OCI-LY7 (cell line): ENCODE measurements around the gene COL18A1. TPM values are rescaled to one million over a fixed set of nuclear protein-coding genes. Genes with fewer than 3 reads are reported as not detected.

Experiments used
- BruUV-seq: library from RNA; stranded (reverse); fragments of 400-500 nt; replicated peaks from 2 replicates; lab custom pipeline; 2021; lab: Mats Ljungman, UMichigan
- CTCF ChIA-PET: fragments of 300-600 bp; sonication (Branson Sonifier 250); formaldehyde crosslinking; loops from one replicate; lab custom pipeline; 2022; ENCODE audit warnings: antibody characterized with exemption; ENCODE audit not compliant: unreplicated experiment; lab: Charles Lee
- POLR2A ChIA-PET: fragments of 300-600 bp; sonication (Branson Sonifier 250); formaldehyde crosslinking; loops from one replicate; lab custom pipeline; 2022; ENCODE audit warnings: antibody characterized with exemption; lab: Charles Lee
- DNase-seq: peaks from one replicate; pipeline ENCODE4 v3.0.0-alpha.2; 2015; ENCODE audit warnings: low spot score
- H2AFZ ChIP-seq: fragments of 200-600 bp; sonication (generic), shearing (Covaris generic); 2 replicates; pipeline ENCODE4 v1.6.1; 2014; ENCODE audit warnings: mild to moderate bottlenecking, antibody characterized with exemption, low read length, moderate library complexity
- H3K27ac ChIP-seq: fragments of 200-600 bp; sonication (generic); 2 replicates; pipeline ENCODE4 v1.5.1; 2014; ENCODE audit warnings: mixed run types, low read depth, mild to moderate bottlenecking, moderate library complexity, low read length, inconsistent platforms; ENCODE audit not compliant: poor library complexity, severe bottlenecking
- H3K36me3 ChIP-seq: fragments of 200-600 bp; sonication (generic); 2 replicates; pipeline ENCODE4 v1.6.1; 2014; ENCODE audit warnings: mild to moderate bottlenecking, antibody characterized with exemption, low read length, moderate library complexity, mixed read lengths; ENCODE audit not compliant: insufficient read depth
- H3K4me1 ChIP-seq: fragments of 200-600 bp; sonication (generic); 2 replicates; pipeline ENCODE4 v1.5.1; 2014; ENCODE audit warnings: mild to moderate bottlenecking, low read length; ENCODE audit not compliant: insufficient read depth, poor library complexity, severe bottlenecking
- H3K4me2 ChIP-seq: fragments of 200-600 bp; sonication (generic); 2 replicates; pipeline ENCODE4 v1.6.1; 2014; ENCODE audit warnings: mild to moderate bottlenecking, low read length
- H3K4me3 ChIP-seq: fragments of 200-600 bp; sonication (generic); 2 replicates; pipeline ENCODE4 v1.5.1; 2014; ENCODE audit warnings: mild to moderate bottlenecking, low read depth, low read length; ENCODE audit not compliant: poor library complexity, severe bottlenecking
- H3K79me2 ChIP-seq: fragments of 200-600 bp; sonication (generic); 2 replicates; pipeline ENCODE4 v1.6.1; 2016; ENCODE audit warnings: low read depth, mild to moderate bottlenecking, low read length, moderate library complexity, mixed read lengths; ENCODE audit not compliant: insufficient read depth
- H3K9me2 ChIP-seq: fragments of 200-600 bp; sonication (generic); 2 replicates; pipeline ENCODE4 v1.6.1; 2016; ENCODE audit warnings: mild to moderate bottlenecking, low read length, mixed read lengths; ENCODE audit not compliant: insufficient read depth
- H3K9me3 ChIP-seq: fragments of 200-600 bp; sonication (generic); 2 replicates; pipeline ENCODE4 v1.6.1; 2014; ENCODE audit warnings: mild to moderate bottlenecking, mixed run types, low read length, mixed read lengths
- H4K20me1 ChIP-seq: fragments of 200-600 bp; sonication (generic); 2 replicates; pipeline ENCODE4 v1.6.1; 2014; ENCODE audit warnings: mild to moderate bottlenecking, antibody characterized with exemption, low read length, moderate library complexity, mixed read lengths; ENCODE audit not compliant: insufficient read depth
- EZH2phosphoT487 ChIP-seq: fragments of 200-600 bp; sonication (generic); IDR thresholded peaks from 2 replicates; pipeline ENCODE4 v1.6.1; 2018; ENCODE audit warnings: low read depth, borderline replicate concordance, mild to moderate bottlenecking, mixed run types, antibody characterized with exemption, low read length, moderate library complexity, mixed read lengths
- intact Hi-C: fragments of 100-400 bp; cut with micrococcal nuclease; formaldehyde crosslinking; loops from one replicate; pipeline ENCODE4 v1.10.0; 2022; ENCODE audit not compliant: unreplicated experiment
- total RNA-seq, 2 experiments: library from RNA; depleted of rRNA in 1 of 2; stranded (reverse); fragments of >200 nt in 1 of 2; shearing (Covaris generic) in 1 of 2; gene quantifications; 2 replicates each; pipeline ENCODE4 v1.2.3, GENCODE V29; 2014 to 2022
- TF ChIP-seq, protein P1 (sequence below): fragments of 200-600 bp; sonication (generic); conservative IDR thresholded peaks from 2 replicates; pipeline ENCODE4 v1.5.1; 2014; ENCODE audit warnings: mild to moderate bottlenecking, antibody characterized with exemption, low read length, moderate library complexity, mixed read lengths

The COL18A1 gene
- total RNA-seq, 2 experiments from 2014 or later = 0.23 to 7.4 TPM

DNA sequence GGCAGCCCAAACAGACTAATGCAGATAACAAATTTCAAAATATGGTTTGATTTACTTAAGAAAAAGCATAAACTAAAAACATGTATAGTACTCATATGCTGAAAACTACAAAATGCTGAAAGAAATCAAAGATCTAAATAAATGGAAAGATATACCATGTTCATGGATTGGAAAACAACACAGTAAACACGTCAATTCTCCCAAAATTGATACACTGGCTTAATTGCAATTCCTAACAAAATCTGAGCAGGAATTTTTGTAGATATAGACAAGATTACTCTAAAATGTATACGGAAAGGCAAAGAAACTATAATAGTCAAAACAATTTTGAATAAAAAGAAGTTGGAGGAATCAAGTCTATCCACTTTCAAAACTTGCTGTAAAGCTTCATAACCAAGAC lies 116.3 kb downstream of the COL18A1 start:
- POLR2A ChIA-PET = no interaction called here
- H3K27ac ChIP-seq = no peak overlapping the region
- H3K4me1 ChIP-seq = no peaks in the 10 kb centered on the region
- no peak for TF ChIP-seq EZH2phosphoT487
- TF ChIP-seq, protein P1, sequence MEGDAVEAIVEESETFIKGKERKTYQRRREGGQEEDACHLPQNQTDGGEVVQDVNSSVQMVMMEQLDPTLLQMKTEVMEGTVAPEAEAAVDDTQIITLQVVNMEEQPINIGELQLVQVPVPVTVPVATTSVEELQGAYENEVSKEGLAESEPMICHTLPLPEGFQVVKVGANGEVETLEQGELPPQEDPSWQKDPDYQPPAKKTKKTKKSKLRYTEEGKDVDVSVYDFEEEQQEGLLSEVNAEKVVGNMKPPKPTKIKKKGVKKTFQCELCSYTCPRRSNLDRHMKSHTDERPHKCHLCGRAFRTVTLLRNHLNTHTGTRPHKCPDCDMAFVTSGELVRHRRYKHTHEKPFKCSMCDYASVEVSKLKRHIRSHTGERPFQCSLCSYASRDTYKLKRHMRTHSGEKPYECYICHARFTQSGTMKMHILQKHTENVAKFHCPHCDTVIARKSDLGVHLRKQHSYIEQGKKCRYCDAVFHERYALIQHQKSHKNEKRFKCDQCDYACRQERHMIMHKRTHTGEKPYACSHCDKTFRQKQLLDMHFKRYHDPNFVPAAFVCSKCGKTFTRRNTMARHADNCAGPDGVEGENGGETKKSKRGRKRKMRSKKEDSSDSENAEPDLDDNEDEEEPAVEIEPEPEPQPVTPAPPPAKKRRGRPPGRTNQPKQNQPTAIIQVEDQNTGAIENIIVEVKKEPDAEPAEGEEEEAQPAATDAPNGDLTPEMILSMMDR = no peak
- intact Hi-C loops = no loop called here
- H3K36me3 ChIP-seq = peaks cover 67% of the 10 kb centered on the region
- no peaks in the 10 kb centered on the region for H4K20me1 ChIP-seq
- no peaks in the 10 kb centered on the region for H3K79me2 ChIP-seq
- DNase-seq = no peak
- CTCF ChIA-PET = no interaction called here
- no peak overlapping the region for H3K4me3 ChIP-seq
- no peak overlapping the region for H3K4me2 ChIP-seq
- peaks cover 39% of the 10 kb centered on the region; the same call in 1 of the 2 replicates for H3K9me3 ChIP-seq
- H2AFZ ChIP-seq = no peak overlapping the region
- BruUV-seq = no TSS peak
- H3K9me2 ChIP-seq = no peaks in the 10 kb centered on the region

DNA sequence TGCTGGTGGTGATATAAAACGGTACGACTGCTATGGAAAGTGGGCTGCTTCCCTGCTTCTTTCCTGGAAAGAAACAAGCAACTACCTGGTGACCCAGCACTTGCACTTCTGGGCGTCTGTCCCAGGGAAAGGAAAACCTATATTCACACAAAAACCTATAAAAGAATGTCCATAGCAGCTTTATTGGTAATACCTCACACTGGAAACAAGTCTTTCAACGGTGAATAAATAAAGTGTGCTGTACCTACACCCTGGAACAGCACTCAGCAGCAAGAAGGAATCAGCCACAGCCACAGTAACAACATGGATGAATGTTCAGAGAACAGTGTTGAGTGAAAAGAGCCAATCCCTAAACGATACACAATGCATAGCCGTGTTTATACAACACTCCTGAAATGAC lies 117.4 kb downstream of the COL18A1 start:
- DNase-seq = no peak
- H3K36me3 ChIP-seq = peaks cover 73% of the 10 kb centered on the region
- no peak overlapping the region for H2AFZ ChIP-seq
- ChIA-PET CTCF (no interaction called here), POLR2A (no interaction called here)
- H3K4me2 ChIP-seq = no peak overlapping the region
- H4K20me1 ChIP-seq = no peaks in the 10 kb centered on the region
- H3K9me3 ChIP-seq = peaks cover 39% of the 10 kb centered on the region; the same call in 1 of the 2 replicates
- BruUV-seq = no TSS peak
- no peaks in the 10 kb centered on the region for H3K4me1 ChIP-seq
- H3K79me2 ChIP-seq = no peaks in the 10 kb centered on the region
- TF ChIP-seq, protein P1 = no peak
- TF ChIP-seq EZH2phosphoT487 = no peak
- no peak overlapping the region for H3K27ac ChIP-seq
- intact Hi-C loops = no loop called here
- no peak overlapping the region for H3K4me3 ChIP-seq
- no peaks in the 10 kb centered on the region for H3K9me2 ChIP-seq

DNA sequence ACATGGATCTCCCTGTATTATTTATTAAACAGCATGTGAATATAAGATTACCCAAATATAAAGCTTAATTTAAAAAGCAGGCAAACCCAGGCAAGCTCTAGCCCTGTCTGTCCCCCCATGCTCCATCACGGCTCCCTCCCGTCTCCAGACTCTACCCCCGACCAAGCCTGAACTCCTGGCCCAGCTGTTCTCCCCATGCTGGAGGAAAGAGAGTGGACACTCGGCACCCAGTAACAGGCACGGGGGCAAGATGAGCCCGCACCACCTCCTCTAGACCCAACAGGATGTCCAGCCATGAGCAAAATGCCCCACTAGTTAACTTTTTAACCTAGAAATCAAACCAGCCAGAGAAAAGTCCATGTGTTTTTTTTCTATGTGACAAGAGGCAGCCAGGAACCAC lies 118.0 kb downstream of the COL18A1 start:
- BruUV-seq = no TSS peak
- Histone ChIP-seq H3K36me3 (peaks cover 72% of the 10 kb centered on the region), H2AFZ (no peak overlapping the region), H3K79me2 (no peaks in the 10 kb centered on the region), H3K4me1 (no peaks in the 10 kb centered on the region), H3K4me2 (no peak overlapping the region), H4K20me1 (no peaks in the 10 kb centered on the region), H3K9me3 (peaks cover 36% of the 10 kb centered on the region; the same call in 1 of the 2 replicates), H3K4me3 (no peak overlapping the region), H3K27ac (no peak overlapping the region), H3K9me2 (no peaks in the 10 kb centered on the region)
- no peak for TF ChIP-seq EZH2phosphoT487
- TF ChIP-seq, protein P1 = no peak
- ChIA-PET POLR2A (no interaction called here), CTCF (no interaction called here)
- no peak for DNase-seq
- intact Hi-C loops = no loop called here
